Nephron (organoid): Measurements from ENCODE around the gene MATN1.
A peak's percentile ranks its signal among the peaks of the same experiment; 100 is the strongest.

Source experiments
- H3K27ac Mint-ChIP-seq, 3 experiments: 2 replicates each; pipeline ENCODE4 v1.8.0; 2020; ENCODE audit warnings: mixed read lengths in 3 of 3, mild to moderate bottlenecking in 2 of 3, moderate library complexity in 1 of 3
- H3K27me3 Mint-ChIP-seq: 2 replicates; pipeline ENCODE4 v1.8.0; 2021; ENCODE audit warnings: low read depth, mild to moderate bottlenecking, moderate library complexity, mixed read lengths
- H3K36me3 Mint-ChIP-seq: 2 replicates; pipeline ENCODE4 v1.8.0; 2020; ENCODE audit warnings: low read depth, mixed read lengths
- H3K4me1 Mint-ChIP-seq: 2 replicates; pipeline ENCODE4 v1.8.0; 2020; ENCODE audit warnings: mixed read lengths
- H3K4me3 Mint-ChIP-seq, 3 experiments: 2 replicates each; pipeline ENCODE4 v1.8.0; 2020; ENCODE audit warnings: mild to moderate bottlenecking in 3 of 3, mixed read lengths in 3 of 3, moderate library complexity in 2 of 3
- H3K9me3 Mint-ChIP-seq: 2 replicates; pipeline ENCODE4 v1.8.0; 2020; ENCODE audit warnings: mixed read lengths
- TF ChIP-seq, protein P1 (sequence below), 3 experiments: fragments of 200-600 bp; sonication (generic); IDR thresholded peaks; one replicate each; pipeline ENCODE4 v1.5.0; 2021; ENCODE audit warnings: antibody characterized with exemption in 3 of 3; ENCODE audit not compliant: unreplicated experiment in 3 of 3

The MATN1 gene

DNA sequence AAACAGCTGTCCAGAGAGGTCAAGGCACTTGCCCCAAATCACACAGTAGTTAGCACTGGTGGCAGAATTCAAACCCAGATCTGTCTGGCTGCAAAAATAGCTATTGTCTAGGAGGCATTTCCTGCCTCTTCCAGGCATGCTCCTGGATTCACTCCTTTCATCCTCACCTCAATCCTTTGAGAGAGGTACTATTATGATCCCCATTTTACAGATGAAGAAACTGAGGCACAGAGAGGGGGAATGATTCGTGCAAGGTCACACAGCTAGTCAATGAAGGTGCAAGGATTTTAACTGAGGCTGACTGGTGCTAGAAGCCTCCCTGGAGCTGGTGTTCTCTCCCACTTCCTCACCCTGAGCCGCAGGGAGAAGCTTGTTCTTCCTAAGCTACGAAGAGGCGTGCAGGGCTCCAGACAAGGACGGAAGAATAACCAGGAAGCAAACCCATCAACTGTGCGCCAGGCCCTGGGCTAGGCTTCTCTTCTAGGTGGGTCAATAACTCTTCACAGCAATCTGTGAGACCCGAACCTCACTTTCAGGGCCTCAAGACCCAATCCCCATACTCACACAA, 34.8 kb upstream of the MATN1 start:
- no peak overlapping the region for H3K27ac Mint-ChIP-seq

DNA sequence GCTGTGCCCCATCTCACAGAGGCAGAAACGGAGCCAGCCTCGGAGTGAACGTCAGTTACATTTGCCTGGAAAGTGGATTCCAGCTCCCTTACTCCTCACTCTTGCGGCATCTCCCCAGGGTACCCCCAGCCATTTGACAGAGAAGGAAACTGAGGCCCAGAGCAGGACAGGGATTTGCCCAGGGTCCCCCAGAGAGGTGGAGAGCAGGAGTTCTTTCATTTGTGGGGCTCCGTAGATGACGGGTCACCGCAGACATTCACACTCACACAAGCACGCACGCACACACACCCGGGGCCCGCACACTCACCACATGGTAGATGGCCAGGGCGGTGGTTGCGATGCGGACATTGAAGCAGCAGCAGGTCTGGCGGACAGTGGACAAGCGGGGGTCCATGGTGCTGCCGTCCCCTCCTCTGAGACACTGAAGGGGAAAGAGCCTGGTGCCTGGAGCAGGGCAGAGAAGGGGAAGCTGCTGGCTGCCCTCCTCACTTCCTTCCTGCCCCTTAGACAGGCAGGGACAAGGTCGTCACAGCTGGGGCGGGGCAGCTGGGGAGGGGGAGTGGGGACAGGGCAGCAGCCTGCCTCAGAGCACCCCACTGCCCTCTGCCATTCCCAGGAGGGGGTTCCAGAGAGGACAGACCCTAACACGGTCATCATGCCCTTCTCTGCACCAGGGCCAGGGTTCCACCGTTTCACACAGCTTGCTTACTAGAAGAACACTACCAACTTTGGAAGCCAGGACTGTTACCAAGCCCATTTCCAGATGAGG, 34.2 kb upstream of the MATN1 start, which contains the start of gene LAPTM5:
Gene LAPTM5, minus strand, starts transcription at position 423 of the 769 bp plus-strand sequence. Its CDS starts 29 bp downstream, at position 394.
- peak within 1 kb of the TSS in 1 of 3 experiments; percentile 75 for H3K4me3 Mint-ChIP-seq
- peaks cover 54% of the 10 kb centered on the region for H3K4me1 Mint-ChIP-seq
- no peaks in the 10 kb centered on the region for H3K36me3 Mint-ChIP-seq
- TF ChIP-seq, protein P1, sequence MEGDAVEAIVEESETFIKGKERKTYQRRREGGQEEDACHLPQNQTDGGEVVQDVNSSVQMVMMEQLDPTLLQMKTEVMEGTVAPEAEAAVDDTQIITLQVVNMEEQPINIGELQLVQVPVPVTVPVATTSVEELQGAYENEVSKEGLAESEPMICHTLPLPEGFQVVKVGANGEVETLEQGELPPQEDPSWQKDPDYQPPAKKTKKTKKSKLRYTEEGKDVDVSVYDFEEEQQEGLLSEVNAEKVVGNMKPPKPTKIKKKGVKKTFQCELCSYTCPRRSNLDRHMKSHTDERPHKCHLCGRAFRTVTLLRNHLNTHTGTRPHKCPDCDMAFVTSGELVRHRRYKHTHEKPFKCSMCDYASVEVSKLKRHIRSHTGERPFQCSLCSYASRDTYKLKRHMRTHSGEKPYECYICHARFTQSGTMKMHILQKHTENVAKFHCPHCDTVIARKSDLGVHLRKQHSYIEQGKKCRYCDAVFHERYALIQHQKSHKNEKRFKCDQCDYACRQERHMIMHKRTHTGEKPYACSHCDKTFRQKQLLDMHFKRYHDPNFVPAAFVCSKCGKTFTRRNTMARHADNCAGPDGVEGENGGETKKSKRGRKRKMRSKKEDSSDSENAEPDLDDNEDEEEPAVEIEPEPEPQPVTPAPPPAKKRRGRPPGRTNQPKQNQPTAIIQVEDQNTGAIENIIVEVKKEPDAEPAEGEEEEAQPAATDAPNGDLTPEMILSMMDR (IDR thresholded peaks at IDR 0.05; ENCODE audit: unreplicated experiment in 3 of 3): no peak
- H3K9me3 Mint-ChIP-seq: peaks cover 2% of the 10 kb centered on the region
- peak within 1 kb of the TSS in 2 of 3 experiments; percentile 11 to 81 for H3K27ac Mint-ChIP-seq
- peaks cover 27% of the 10 kb centered on the region for H3K27me3 Mint-ChIP-seq

More for the DNA sequence above, 34.8 kb upstream of the MATN1 start:
- H3K4me3 Mint-ChIP-seq: no peak overlapping the region
- TF ChIP-seq, protein P1 (IDR thresholded peaks at IDR 0.05; ENCODE audit: unreplicated experiment in 3 of 3): no peak
- H3K4me1 Mint-ChIP-seq: peaks cover 58% of the 10 kb centered on the region
- H3K27me3 Mint-ChIP-seq: peaks cover 22% of the 10 kb centered on the region
- H3K9me3 Mint-ChIP-seq: peaks cover 2% of the 10 kb centered on the region
- H3K36me3 Mint-ChIP-seq: no peaks in the 10 kb centered on the region

DNA sequence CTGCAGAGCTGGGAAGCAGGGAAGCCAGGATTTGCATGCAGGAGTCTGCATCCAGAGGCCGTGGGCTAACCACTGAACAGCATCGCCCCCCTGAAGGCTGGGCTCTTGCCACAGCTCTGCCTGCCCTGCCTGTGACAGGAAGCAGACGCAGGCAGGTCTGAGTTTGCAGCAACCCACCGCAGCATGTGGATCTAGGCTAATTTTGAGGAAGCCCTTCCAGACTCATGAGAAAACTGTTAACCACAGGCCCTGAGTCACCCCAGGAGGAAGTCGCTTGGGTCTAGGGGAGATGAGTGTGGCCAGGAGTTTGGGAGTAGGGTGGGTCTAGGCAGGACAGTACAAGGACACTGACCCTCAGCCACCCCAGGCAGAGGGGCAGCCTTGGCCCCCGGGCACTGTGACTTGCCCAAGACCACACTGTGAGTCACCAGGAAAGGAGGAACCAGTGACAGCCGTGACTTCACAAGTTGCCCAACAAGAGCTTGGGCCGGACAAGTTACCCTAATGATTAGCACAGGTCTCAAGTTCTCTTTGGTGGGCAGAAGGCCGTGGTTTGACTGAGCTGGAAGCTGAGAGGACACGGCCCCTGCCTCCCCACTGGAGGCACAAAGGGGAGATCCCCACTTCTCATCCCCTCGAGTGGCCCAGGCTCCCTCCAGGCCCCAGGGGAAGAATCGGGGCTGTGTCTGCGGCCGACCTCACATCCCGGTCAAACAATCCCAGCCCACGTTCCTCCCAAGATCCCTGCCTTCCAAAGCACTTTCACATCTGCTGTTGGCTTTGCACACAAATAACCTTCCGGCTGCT, 33.4 kb upstream of the MATN1 start:
- peaks cover 52% of the 10 kb centered on the region for H3K4me1 Mint-ChIP-seq
- H3K4me3 Mint-ChIP-seq: peak overlapping the region in 1 of 3 experiments; percentile 75
- H3K36me3 Mint-ChIP-seq: no peaks in the 10 kb centered on the region
- H3K9me3 Mint-ChIP-seq: peaks cover 2% of the 10 kb centered on the region
- H3K27me3 Mint-ChIP-seq: peaks cover 27% of the 10 kb centered on the region
- peak overlapping the region in 2 of 3 experiments; percentile 11 to 81 for H3K27ac Mint-ChIP-seq
- TF ChIP-seq, protein P1 (IDR thresholded peaks at IDR 0.05; ENCODE audit: unreplicated experiment in 3 of 3): no peak

DNA sequence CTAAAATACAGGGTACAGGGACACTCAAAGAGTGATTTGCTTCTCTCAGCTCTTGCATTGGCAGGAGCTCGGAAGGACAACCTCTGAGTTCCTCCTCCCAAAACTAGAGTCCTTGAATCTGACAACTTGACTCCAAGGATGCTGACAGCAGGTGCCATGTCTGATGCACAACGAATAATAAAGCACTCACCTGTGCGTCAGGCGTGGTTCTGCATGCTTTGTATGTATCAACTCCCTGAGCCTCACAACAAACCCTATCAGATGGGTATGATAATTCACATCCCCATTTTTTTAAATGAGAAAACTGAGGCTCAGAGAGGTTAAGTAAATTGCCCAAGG, 32.8 kb upstream of the MATN1 start:
- Mint-ChIP-seq H3K27ac (no peak overlapping the region), H3K36me3 (no peaks in the 10 kb centered on the region), H3K4me1 (peaks cover 47% of the 10 kb centered on the region), H3K4me3 (no peak overlapping the region), H3K27me3 (peaks cover 27% of the 10 kb centered on the region), H3K9me3 (peaks cover 2% of the 10 kb centered on the region)
- TF ChIP-seq, protein P1 (IDR thresholded peaks at IDR 0.05; ENCODE audit: unreplicated experiment in 3 of 3): no peak

DNA sequence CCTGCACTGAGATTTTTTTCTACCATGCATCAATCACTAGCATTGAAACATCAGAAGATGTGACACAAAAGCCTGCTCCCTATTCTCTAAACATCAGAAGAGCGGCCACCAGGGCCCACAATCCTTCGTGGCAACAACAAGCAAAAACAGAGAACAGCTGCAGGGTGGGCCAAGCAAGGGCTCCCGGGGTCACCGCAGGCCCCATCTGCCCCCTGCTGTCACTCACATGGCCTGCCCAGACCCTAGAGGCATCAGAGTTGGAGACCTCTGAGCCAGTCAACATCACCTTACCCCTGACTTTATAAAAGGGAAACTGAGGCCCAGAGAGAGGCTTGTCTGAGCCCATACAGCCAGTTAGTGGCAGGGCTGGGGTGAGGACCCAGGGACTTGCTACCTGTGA, 32.4 kb upstream of the MATN1 start:
- H3K4me1 Mint-ChIP-seq: peaks cover 43% of the 10 kb centered on the region
- no peaks in the 10 kb centered on the region for H3K36me3 Mint-ChIP-seq
- peaks cover 2% of the 10 kb centered on the region for H3K9me3 Mint-ChIP-seq
- no peak overlapping the region for H3K4me3 Mint-ChIP-seq
- TF ChIP-seq, protein P1 (IDR thresholded peaks at IDR 0.05; ENCODE audit: unreplicated experiment in 3 of 3): no peak
- H3K27me3 Mint-ChIP-seq: peaks cover 27% of the 10 kb centered on the region
- no peak overlapping the region for H3K27ac Mint-ChIP-seq
